Activated CD8-positive, alpha-beta memory T cell treated with anti-CD3 and anti-CD28 coated beads for 36 hours (primary cell): ENCODE measurements around the gene DEPDC5. TPM values are rescaled to one million over a fixed set of nuclear protein-coding genes. Genes with fewer than 3 reads are reported as not detected.

Experiments
- CTCF ChIA-PET: fragments of 350-600 bp; sonication (Branson Sonifier 250); formaldehyde crosslinking; loops from one replicate; lab custom pipeline; 2021; ENCODE audit warnings: antibody characterized with exemption; lab: Charles Lee
- POLR2A ChIA-PET: fragments of 350-600 bp; sonication (Branson Sonifier 250); formaldehyde crosslinking; loops from one replicate; lab custom pipeline; 2021; ENCODE audit warnings: antibody characterized with exemption; lab: Charles Lee
- total RNA-seq, 2 experiments: library from RNA; stranded (reverse); gene quantifications; one replicate each; pipeline ENCODE4 v1.2.3, GENCODE V29; 2021

DEPDC5 gene
- total RNA-seq, 2 experiments from 2014 or later = 35.1 to 38.2 TPM

- ChIA-PET CTCF (interaction anchor here (1.2 kb wide), 1 partner anchor 11 kb away, joined by 3 read pairs; the partner anchor contains the start of gene DEPDC5), POLR2A (interaction anchor here (0.6 kb wide), 1 partner anchor 199 kb away, joined by 3 read pairs; no protein-coding TSS in a partner anchor)
These were observed 11.1 kb upstream of the DEPDC5 start for GRCh38 chr22:31742682-31743081.

- CTCF ChIA-PET = interaction anchor here (0.7 to 1.2 kb wide), 2 partner anchors 10 to 303 kb away, joined by 3 read pairs; partner anchors contain the start of gene DEPDC5
- POLR2A ChIA-PET = interaction anchor here (0.6 kb wide), 1 partner anchor 63 kb away, joined by 3 read pairs; no protein-coding TSS in a partner anchor
These were observed 9.9 kb upstream of the DEPDC5 start for GRCh38 chr22:31743871-31744270.

GRCh38 chr22:31747441-31747840 is 6.4 kb upstream of the DEPDC5 start:
- ChIA-PET POLR2A (no interaction called here), CTCF (no interaction called here)

GRCh38 chr22:31748490-31748889 is 5.3 kb upstream of the DEPDC5 start:
- CTCF ChIA-PET = no interaction called here
- POLR2A ChIA-PET = interaction anchor here (0.5 kb wide), 1 partner anchor 12 kb away, joined by 5 read pairs; no protein-coding TSS in a partner anchor

GRCh38 chr22:31749636-31750364 is 4.0 kb upstream of the DEPDC5 start, which contains the start of gene PRR14L:
Gene PRR14L, minus strand, starts transcription at chr22:31750132. Its CDS starts 11,272 bp downstream, at chr22:31738860.
- ChIA-PET CTCF (no interaction called here), POLR2A (no interaction called here)

GRCh38 chr22:31750365-31751284 is 3.2 kb upstream of the DEPDC5 start:
- POLR2A ChIA-PET = interaction anchor here (0.7 kb wide), 1 partner anchor 16 kb away, joined by 4 read pairs; no protein-coding TSS in a partner anchor
- CTCF ChIA-PET = no interaction called here

- ChIA-PET CTCF (no interaction called here), POLR2A (interaction anchor here (1.0 to 1.2 kb wide), 2 partner anchors 78 to 405 kb away, joined by 3 to 4 read pairs; no protein-coding TSS in a partner anchor)
These were observed 1.5 kb upstream of the DEPDC5 start for GRCh38 chr22:31752096-31752847.

- ChIA-PET CTCF (interaction anchor here (0.6 to 1.4 kb wide), 6 partner anchors 10 to 314 kb away, joined by 3 to 4 read pairs (median 3); no protein-coding TSS in a partner anchor), POLR2A (interaction anchor here (1.0 to 1.4 kb wide), 4 partner anchors 77 to 406 kb away, joined by 3 to 5 read pairs (median 4); partner anchors contain the start of gene PISD)
These were observed 700 bp upstream of the DEPDC5 start for GRCh38 chr22:31753005-31753633.

GRCh38 chr22:31754813-31755212 is 994 bp downstream of the DEPDC5 start:
- ChIA-PET CTCF (interaction anchor here (1.0 kb wide), 1 partner anchor 60 kb away, joined by 3 read pairs; no protein-coding TSS in a partner anchor), POLR2A (no interaction called here)

GRCh38 chr22:31757265-31757664 is 3.4 kb downstream of the DEPDC5 start:
- CTCF ChIA-PET = no interaction called here

GRCh38 chr22:31758860-31759259 is 5.0 kb downstream of the DEPDC5 start:
- ChIA-PET POLR2A (interaction anchor here (0.6 kb wide), 1 partner anchor 36 kb away, joined by 3 read pairs; no protein-coding TSS in a partner anchor), CTCF (interaction anchor here (0.6 kb wide), 1 partner anchor 33 kb away, joined by 7 read pairs; no protein-coding TSS in a partner anchor)

More at GRCh38 chr22:31757265-31757664, 3.4 kb downstream of the DEPDC5 start:
- POLR2A ChIA-PET = interaction anchor here (0.6 kb wide), 1 partner anchor 97 kb away, joined by 6 read pairs; no protein-coding TSS in a partner anchor

- POLR2A ChIA-PET = no interaction called here
- CTCF ChIA-PET = no interaction called here
These were observed 11.0 kb downstream of the DEPDC5 start for GRCh38 chr22:31764785-31765184.

GRCh38 chr22:31768422-31769059 is 14.7 kb downstream of the DEPDC5 start:
- ChIA-PET CTCF (no interaction called here), POLR2A (interaction anchor here (1.0 kb wide), 1 partner anchor 107 kb away, joined by 6 read pairs; no protein-coding TSS in a partner anchor)

GRCh38 chr22:31773416-31773815 is 19.6 kb downstream of the DEPDC5 start:
- CTCF ChIA-PET = no interaction called here

GRCh38 chr22:31776231-31776630 is 22.4 kb downstream of the DEPDC5 start:
- CTCF ChIA-PET = interaction anchor here (0.7 to 1.4 kb wide), 2 partner anchors 22 to 188 kb away, joined by 3 to 5 read pairs; partner anchors contain the start of gene DEPDC5
- POLR2A ChIA-PET = no interaction called here

More at GRCh38 chr22:31773416-31773815, 19.6 kb downstream of the DEPDC5 start:
- POLR2A ChIA-PET = interaction anchor here (0.6 kb wide), 1 partner anchor 13 kb away, joined by 5 read pairs; no protein-coding TSS in a partner anchor

- ChIA-PET CTCF (no interaction called here), POLR2A (interaction anchor here (0.6 to 0.7 kb wide), 2 partner anchors 161 to 517 kb away, joined by 3 to 4 read pairs; no protein-coding TSS in a partner anchor)
These were observed 36.0 kb downstream of the DEPDC5 start for GRCh38 chr22:31789803-31790202.

- CTCF ChIA-PET = interaction anchor here (0.6 kb wide), 1 partner anchor 201 kb away, joined by 4 read pairs; no protein-coding TSS in a partner anchor
- POLR2A ChIA-PET = interaction anchor here (0.7 kb wide), 1 partner anchor 161 kb away, joined by 3 read pairs; no protein-coding TSS in a partner anchor
These were observed 36.4 kb downstream of the DEPDC5 start for GRCh38 chr22:31790240-31790639.
